OCI-LY7 (cell line): ENCODE measurements around the gene TACO1.

Source experiments
- CTCF ChIP-seq: fragments of 200-600 bp; sonication (generic); conservative IDR thresholded peaks from 2 replicates; pipeline ENCODE4 v1.5.1; 2014; ENCODE audit warnings: mild to moderate bottlenecking, antibody characterized with exemption, low read length, moderate library complexity, mixed read lengths
- EZH2phosphoT487 ChIP-seq: fragments of 200-600 bp; sonication (generic); IDR thresholded peaks from 2 replicates; pipeline ENCODE4 v1.6.1; 2018; ENCODE audit warnings: low read depth, borderline replicate concordance, mild to moderate bottlenecking, mixed run types, antibody characterized with exemption, low read length, moderate library complexity, mixed read lengths

- TF ChIP-seq CTCF (no peak), EZH2phosphoT487 (no peak)
Measured at GRCh38 chr17:63634816-63635215, 34.1 kb downstream of the TACO1 start.
